A549 (cell line): ENCODE data around the gene HSPBP1. TPM values are rescaled to one million over a fixed set of nuclear protein-coding genes. Genes with fewer than 3 reads are reported as not detected.

Experiments used
- ATAC-seq, 2 experiments: fragments of 200-7000 bp in 1 of 2; fragments of >200 bp in 1 of 2; cut with Nextera tagmentation in 1 of 2; cut with Tn5 transposase in 1 of 2; 3 replicates each; pipeline versions ENCODE4 v1.8.0 to v1.9.1; 2018 to 2020; ENCODE audit warnings: mild to moderate bottlenecking in 1 of 2, moderate library complexity in 1 of 2
- CTCF ChIA-PET: fragments of 300-600 bp; sonication (Branson Sonifier 250); formaldehyde crosslinking; extraction: SDS; loops from one replicate; lab custom pipeline; 2021; ENCODE audit warnings: antibody characterized with exemption, inconsistent platforms; lab: Yijun Ruan, JAX
- POLR2A ChIA-PET: fragments of 350-600 bp; formaldehyde crosslinking; extraction: SDS; loops from one replicate; lab custom pipeline; 2021; ENCODE audit warnings: antibody characterized with exemption, inconsistent platforms; lab: Yijun Ruan, JAX
- DNase-seq, 2 experiments: peaks; one replicate each; pipeline versions ENCODE4 v3.0.0 to v3.0.0-alpha.2; 2011 to 2016; ENCODE audit warnings: low read depth in 1 of 2, low spot score in 1 of 2
- FAIRE-seq: peaks from 2 replicates; lab custom pipeline; 2011; peaks lifted over from hg19 to GRCh38; lab: Jason Lieb, UNC
- H3K27ac ChIP-seq, 2 experiments: fragments of >200 bp; sonication (Bioruptor Twin); formaldehyde crosslinking; 3 replicates each; pipeline ENCODE4 v1.5.1; 2016 to 2017
- H3K4me1 ChIP-seq: fragments of >200 bp; sonication (Bioruptor Twin); formaldehyde crosslinking; 3 replicates; pipeline ENCODE4 v1.6.1; 2016
- H3K4me2 ChIP-seq: fragments of >200 bp; sonication (Bioruptor Twin); formaldehyde crosslinking; 3 replicates; pipeline ENCODE4 v1.6.1; 2016
- H3K4me3 ChIP-seq: fragments of >200 bp; sonication (Bioruptor Twin); formaldehyde crosslinking; 3 replicates; pipeline ENCODE4 v1.5.1; 2016
- H3K9me3 ChIP-seq: fragments of >200 bp; sonication (Bioruptor Twin); formaldehyde crosslinking; 3 replicates; pipeline ENCODE4 v1.6.1; 2016
- ATOH8 ChIP-seq: fragments of 250-450 bp; sonication (Bioruptor Pico); IDR thresholded peaks from 2 replicates; pipeline ENCODE4 v1.5.0; 2020; ENCODE audit warnings: low read depth, mild to moderate bottlenecking, moderate library complexity
- CBX8 ChIP-seq: fragments of 200-600 bp; sonication (generic); IDR thresholded peaks from 2 replicates; pipeline ENCODE4 v1.6.1; 2016
- EHF ChIP-seq: fragments of 250-450 bp; sonication (Bioruptor Pico); IDR thresholded peaks from 2 replicates; pipeline ENCODE4 v1.5.0; 2020; ENCODE audit warnings: mild to moderate bottlenecking
- ESRRA ChIP-seq: fragments of 150-350 bp; IDR thresholded peaks from 2 replicates; pipeline ENCODE4 v1.6.1; 2014; ENCODE audit warnings: mild to moderate bottlenecking, low read length, borderline replicate concordance
- FOXS1 ChIP-seq: fragments of 250-450 bp; sonication (Bioruptor Pico); IDR thresholded peaks from 2 replicates; pipeline ENCODE4 v1.5.0; 2020; ENCODE audit warnings: mild to moderate bottlenecking, moderate library complexity
- HDAC2 ChIP-seq: fragments of 200-600 bp; sonication (generic); IDR thresholded peaks from 2 replicates; pipeline ENCODE4 v1.6.1; 2016
- HMGXB4 ChIP-seq: fragments of 250-450 bp; sonication (Bioruptor Pico); IDR thresholded peaks from 2 replicates; pipeline ENCODE4 v1.5.0; 2021; ENCODE audit warnings: mild to moderate bottlenecking, moderate library complexity, borderline replicate concordance
- HOXA7 ChIP-seq: fragments of 250-450 bp; sonication (Bioruptor Pico); IDR thresholded peaks from 2 replicates; pipeline ENCODE4 v1.5.0; 2020; ENCODE audit warnings: mild to moderate bottlenecking, moderate library complexity
- HOXB13 ChIP-seq: fragments of 250-450 bp; sonication (Bioruptor Pico); IDR thresholded peaks from 2 replicates; pipeline ENCODE4 v1.5.0; 2020; ENCODE audit warnings: low read depth, mild to moderate bottlenecking, moderate library complexity
- HOXB5 ChIP-seq: fragments of 250-450 bp; sonication (Bioruptor Pico); IDR thresholded peaks from 2 replicates; pipeline ENCODE4 v1.5.0; 2020; ENCODE audit warnings: mild to moderate bottlenecking, moderate library complexity
- JUN ChIP-seq, 2 experiments: fragments of >200 bp; sonication (Bioruptor Twin); formaldehyde crosslinking; IDR thresholded peaks; 2 replicates in 1 of 2; 3 replicates in 1 of 2; pipeline ENCODE4 v1.6.1; 2016 to 2017
- JUNB ChIP-seq: fragments of >200 bp; sonication (Bioruptor Twin); formaldehyde crosslinking; IDR thresholded peaks from 2 replicates; pipeline ENCODE4 v1.6.1; 2016
- MAFK ChIP-seq: fragments of 450-650 bp; IDR thresholded peaks from 2 replicates; pipeline ENCODE4 v1.6.1; 2014; ENCODE audit not compliant: partially characterized antibody
- MAZ ChIP-seq: fragments of 150-350 bp; IDR thresholded peaks from 2 replicates; pipeline ENCODE4 v1.6.1; 2014; ENCODE audit warnings: antibody characterized with exemption, low read depth, low read length, borderline replicate concordance
- MYC ChIP-seq: IDR thresholded peaks from 2 replicates; pipeline ENCODE4 v1.6.1; 2012; ENCODE audit warnings: mild to moderate bottlenecking, inconsistent platforms, low read length, improper control_type of control experiment, borderline replicate concordance
- NFE2L2 ChIP-seq: fragments of 150-350 bp; conservative IDR thresholded peaks from 2 replicates; pipeline ENCODE4 v1.6.1; 2014; ENCODE audit warnings: low read length
- SMC3 ChIP-seq: fragments of >200 bp; sonication (Bioruptor Twin); formaldehyde crosslinking; IDR thresholded peaks from 3 replicates; pipeline ENCODE4 v1.6.1; 2018; ENCODE audit warnings: inconsistent platforms
- ZFP36 ChIP-seq: fragments of 450-650 bp; IDR thresholded peaks from 2 replicates; pipeline ENCODE4 v1.6.1; 2014; ENCODE audit warnings: borderline replicate concordance; ENCODE audit not compliant: partially characterized antibody
- WGBS: methylation state at CpG from one replicate; pipeline ENCODE4 v1.1.6; 2017; ENCODE audit errors: missing lambda C conversion rate; 5-methylcytosine and 5-hydroxymethylcytosine counted together
- polyA plus RNA-seq, 4 experiments: library from polyadenylated mRNA; depleted of rRNA in 3 of 4; stranded (reverse); fragments of >200 nt; fragmentation: RNase III in 1 of 4; extraction: RNeasy Plus Mini Kit Qiagen cat#74134 plus additional on column Dnase treatment in 1 of 4; gene quantifications; 2 replicates in 3 of 4; 3 replicates in 1 of 4; pipeline ENCODE4 v1.2.3, GENCODE V29; 2011 to 2017
- TF ChIP-seq, protein P1 (sequence below): IDR thresholded peaks from 2 replicates; pipeline ENCODE4 v1.6.1; 2012; ENCODE audit warnings: low read depth, borderline replicate concordance
- TF ChIP-seq, protein P2 (sequence below): fragments of >200 bp; sonication (Bioruptor Twin); formaldehyde crosslinking; IDR thresholded peaks from 2 replicates; pipeline ENCODE4 v1.6.1; 2016

Gene HSPBP1
- polyA plus RNA-seq, 2 of the 4 experiments (the other 2 are of a cell fraction) = 52.1 to 121 TPM

GRCh38 chr19:55276720-55277430 lies 3.0 kb downstream of the HSPBP1 start:
- POLR2A ChIA-PET = no interaction called here
- no peak for DNase-seq
- Histone ChIP-seq H3K4me1 (peaks cover 21% of the 10 kb centered on the region), H3K4me3 (no peak overlapping the region), H3K27ac (no peak overlapping the region), H3K9me3 (no peaks in the 10 kb centered on the region), H3K4me2 (no peak overlapping the region)
- FAIRE-seq = no peak
- CTCF ChIA-PET = interaction anchor here (1.1 to 7.9 kb wide), 9 partner anchors 8 to 135 kb away, joined by 3 to 44 read pairs (median 4); partner anchors contain the start of genes KMT5C and PPP6R1
- no peak for ATAC-seq
- 91% methylated on average over 15 of the region's 15 CpGs for WGBS
- TF ChIP-seq ZFP36 (no peak), FOXS1 (no peak), HOXB5 (no peak), NFE2L2 (no peak), JUN (IDR thresholded peaks at IDR 0.05) (no peak)
- TF ChIP-seq, protein P1, sequence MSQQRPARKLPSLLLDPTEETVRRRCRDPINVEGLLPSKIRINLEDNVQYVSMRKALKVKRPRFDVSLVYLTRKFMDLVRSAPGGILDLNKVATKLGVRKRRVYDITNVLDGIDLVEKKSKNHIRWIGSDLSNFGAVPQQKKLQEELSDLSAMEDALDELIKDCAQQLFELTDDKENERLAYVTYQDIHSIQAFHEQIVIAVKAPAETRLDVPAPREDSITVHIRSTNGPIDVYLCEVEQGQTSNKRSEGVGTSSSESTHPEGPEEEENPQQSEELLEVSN = no peak
- TF ChIP-seq, protein P2, sequence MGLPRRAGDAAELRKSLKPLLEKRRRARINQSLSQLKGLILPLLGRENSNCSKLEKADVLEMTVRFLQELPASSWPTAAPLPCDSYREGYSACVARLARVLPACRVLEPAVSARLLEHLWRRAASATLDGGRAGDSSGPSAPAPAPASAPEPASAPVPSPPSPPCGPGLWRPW = no peak

GRCh38 chr19:55275851-55276719 lies 3.8 kb downstream of the HSPBP1 start:
- H3K27ac ChIP-seq = no peak overlapping the region
- no peak for FAIRE-seq
- DNase-seq = no peak
- TF ChIP-seq SMC3 = no peak
- no peak for TF ChIP-seq MAZ
- TF ChIP-seq HDAC2 = no peak
- no peak for TF ChIP-seq CBX8
- TF ChIP-seq ATOH8 (CRISPR knock-in tag) = no peak
- TF ChIP-seq JUNB = no peak
- TF ChIP-seq HOXB13 (CRISPR knock-in tag) = no peak
- TF ChIP-seq MAFK = no peak
- TF ChIP-seq, protein P1 = no peak
- TF ChIP-seq EHF (CRISPR knock-in tag) = no peak
- TF ChIP-seq, protein P2 = no peak
- TF ChIP-seq HOXB5 = no peak
- TF ChIP-seq HMGXB4 (CRISPR knock-in tag) = no peak
- no peak for TF ChIP-seq FOXS1
- TF ChIP-seq HOXA7 = no peak
- TF ChIP-seq ESRRA = no peak
- no peak for TF ChIP-seq MYC
- no peak overlapping the region for H3K4me2 ChIP-seq
- ChIA-PET CTCF (interaction anchor here (0.8 to 7.9 kb wide), 6 partner anchors 15 to 141 kb away, joined by 3 to 44 read pairs (median 4); partner anchors contain the start of gene PPP6R1), POLR2A (interaction anchor here (0.7 kb wide), 1 partner anchor 12 kb away, joined by 3 read pairs; no protein-coding TSS in a partner anchor)
- no peak for ATAC-seq
- H3K9me3 ChIP-seq = no peaks in the 10 kb centered on the region
- no peak overlapping the region for H3K4me3 ChIP-seq
- 90% methylated on average over 17 of the region's 17 CpGs for WGBS
- peaks cover 18% of the 10 kb centered on the region for H3K4me1 ChIP-seq
